Measurements from ENCODE around the gene MTO1.
"Not testable (repeated sequence)": the region's sequence is repeated elsewhere in the genome, so short reads cannot be mapped to it uniquely, and the experiment has no call there.

DNA sequence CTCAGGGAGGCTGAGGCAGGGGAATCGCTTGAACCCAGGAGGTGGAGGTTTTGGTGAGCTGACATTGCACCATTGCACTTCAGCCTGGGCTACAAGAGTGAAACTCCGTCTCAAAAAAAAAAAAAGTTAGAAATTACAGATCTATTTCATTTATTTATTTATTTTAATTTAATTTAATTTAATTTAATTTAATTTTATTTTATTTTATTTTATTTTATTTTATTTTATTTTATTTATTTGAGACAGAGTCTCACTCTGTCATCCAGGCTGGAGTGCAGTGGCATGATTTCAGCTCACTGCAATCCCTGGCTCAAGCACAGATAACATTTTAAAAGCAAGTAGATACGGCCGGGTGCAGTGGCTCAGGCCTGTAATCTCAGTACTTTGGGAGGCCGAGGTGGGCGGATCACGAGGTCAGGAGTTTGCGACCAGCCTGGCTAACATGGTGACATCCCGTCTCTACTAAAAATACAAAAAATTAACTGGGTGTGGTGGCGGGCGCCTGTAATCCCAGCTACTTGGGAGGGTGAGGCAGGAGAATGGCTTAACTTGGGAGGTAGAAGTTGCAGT, 93.9 kb downstream of the MTO1 start:
- TF ChIP-seq, protein P1, sequence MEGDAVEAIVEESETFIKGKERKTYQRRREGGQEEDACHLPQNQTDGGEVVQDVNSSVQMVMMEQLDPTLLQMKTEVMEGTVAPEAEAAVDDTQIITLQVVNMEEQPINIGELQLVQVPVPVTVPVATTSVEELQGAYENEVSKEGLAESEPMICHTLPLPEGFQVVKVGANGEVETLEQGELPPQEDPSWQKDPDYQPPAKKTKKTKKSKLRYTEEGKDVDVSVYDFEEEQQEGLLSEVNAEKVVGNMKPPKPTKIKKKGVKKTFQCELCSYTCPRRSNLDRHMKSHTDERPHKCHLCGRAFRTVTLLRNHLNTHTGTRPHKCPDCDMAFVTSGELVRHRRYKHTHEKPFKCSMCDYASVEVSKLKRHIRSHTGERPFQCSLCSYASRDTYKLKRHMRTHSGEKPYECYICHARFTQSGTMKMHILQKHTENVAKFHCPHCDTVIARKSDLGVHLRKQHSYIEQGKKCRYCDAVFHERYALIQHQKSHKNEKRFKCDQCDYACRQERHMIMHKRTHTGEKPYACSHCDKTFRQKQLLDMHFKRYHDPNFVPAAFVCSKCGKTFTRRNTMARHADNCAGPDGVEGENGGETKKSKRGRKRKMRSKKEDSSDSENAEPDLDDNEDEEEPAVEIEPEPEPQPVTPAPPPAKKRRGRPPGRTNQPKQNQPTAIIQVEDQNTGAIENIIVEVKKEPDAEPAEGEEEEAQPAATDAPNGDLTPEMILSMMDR (IDR thresholded peaks at IDR 0.05) = not testable (repeated sequence)
- TF ChIP-seq POLR2A (IDR thresholded peaks at IDR 0.05) = not testable (repeated sequence)

Data from testis (tissue), 2 donors.